HG02885 (cell line): ENCODE results near the gene ORMDL2.
"Not testable (repeated sequence)": the region's sequence is repeated elsewhere in the genome, so short reads cannot be mapped to it uniquely, and the experiment has no call there.

Experiments used
- ATAC-seq: cut with Tn5 transposase; IDR thresholded peaks from one replicate; pipeline ENCODE4 v1.9.1; 2021; ENCODE audit warnings: mild to moderate bottlenecking; ENCODE audit not compliant: unreplicated experiment, poor library complexity

ORMDL2 gene

GRCh38 chr12:55850401-55850800 is 32.6 kb downstream of the ORMDL2 start:
- ATAC-seq = no peak

DNA sequence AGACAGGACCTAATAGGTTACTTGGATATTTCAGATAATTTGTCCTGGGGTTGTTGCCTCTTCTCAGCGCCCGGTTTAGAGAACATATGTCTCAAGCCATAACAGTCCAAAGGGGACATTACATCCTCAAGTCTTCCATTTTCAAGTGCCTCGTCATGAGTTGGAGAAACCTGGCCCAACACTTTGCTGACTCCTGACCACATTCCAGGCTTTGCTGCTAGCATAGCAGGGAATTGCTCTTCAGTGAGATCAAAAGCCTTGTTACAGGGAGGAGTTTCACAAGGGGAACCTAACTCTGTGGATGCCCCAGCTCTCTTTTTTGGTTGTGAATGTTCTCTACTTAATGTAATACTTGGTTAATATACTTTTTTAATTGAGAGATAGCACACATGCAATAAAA is 33.1 kb downstream of the ORMDL2 start:
- ATAC-seq = no peak

DNA sequence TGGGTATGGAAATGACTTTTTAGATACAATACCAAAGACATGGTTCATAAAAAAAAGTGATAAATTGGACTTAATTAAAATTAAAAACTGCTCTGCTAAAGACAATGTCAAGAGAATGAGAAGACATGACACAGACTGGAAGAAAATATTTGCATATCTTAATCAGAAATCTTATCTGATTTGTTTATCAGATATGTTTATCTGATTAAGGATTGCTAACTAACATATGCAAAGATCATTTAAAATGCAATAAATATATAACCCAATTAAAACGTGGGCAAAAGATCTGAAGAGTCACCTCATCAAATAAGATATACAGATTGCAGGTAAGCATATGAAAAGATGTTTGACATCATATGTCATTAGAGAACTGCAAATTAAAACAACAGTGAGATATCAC is 34.9 kb downstream of the ORMDL2 start:
- no peak for ATAC-seq

GRCh38 chr12:55861396-55861795 is 43.6 kb downstream of the ORMDL2 start:
- no peak for ATAC-seq

DNA sequence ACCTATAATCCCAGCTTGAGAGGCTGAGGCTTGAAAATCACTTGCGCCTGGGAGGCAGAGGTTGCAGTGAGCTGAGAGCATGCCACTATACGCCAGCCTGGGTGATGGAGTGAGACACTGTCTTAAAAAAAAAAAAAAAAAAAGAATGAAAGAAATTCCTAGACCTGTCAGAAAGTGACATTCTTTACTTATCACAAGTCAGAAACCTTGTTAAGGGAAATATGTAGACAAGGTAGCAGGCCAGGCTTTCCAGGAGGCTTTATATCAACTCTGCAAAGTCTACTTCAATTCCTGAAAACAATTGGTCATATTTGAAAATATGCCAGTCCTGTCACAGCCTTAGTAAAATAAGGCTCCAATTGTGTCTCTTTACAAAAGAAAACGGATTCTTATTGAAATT is 44.0 kb downstream of the ORMDL2 start:
- no peak for ATAC-seq

GRCh38 chr12:55862286-55862685 is 44.4 kb downstream of the ORMDL2 start:
- ATAC-seq = no peak

- ATAC-seq = not testable (repeated sequence)
These were observed 45.1 kb downstream of the ORMDL2 start for GRCh38 chr12:55862931-55863330.

GRCh38 chr12:55865327-55865726 is 47.5 kb downstream of the ORMDL2 start:
- no peak for ATAC-seq

- ATAC-seq = not testable (repeated sequence)
These were observed 48.7 kb downstream of the ORMDL2 start for GRCh38 chr12:55866454-55867004.
